ENCODE results near the gene XXYLT1. TPM values are rescaled to one million over a fixed set of nuclear protein-coding genes. Genes with fewer than 3 reads are reported as not detected.

The XXYLT1 gene
- total and polyA plus RNA-seq, 10 of the 15 experiments (the other 5 are each of a cell fraction or from before 2014, with no cell fraction given): 1.2 to 14.2 (median 9.3) TPM

DNA sequence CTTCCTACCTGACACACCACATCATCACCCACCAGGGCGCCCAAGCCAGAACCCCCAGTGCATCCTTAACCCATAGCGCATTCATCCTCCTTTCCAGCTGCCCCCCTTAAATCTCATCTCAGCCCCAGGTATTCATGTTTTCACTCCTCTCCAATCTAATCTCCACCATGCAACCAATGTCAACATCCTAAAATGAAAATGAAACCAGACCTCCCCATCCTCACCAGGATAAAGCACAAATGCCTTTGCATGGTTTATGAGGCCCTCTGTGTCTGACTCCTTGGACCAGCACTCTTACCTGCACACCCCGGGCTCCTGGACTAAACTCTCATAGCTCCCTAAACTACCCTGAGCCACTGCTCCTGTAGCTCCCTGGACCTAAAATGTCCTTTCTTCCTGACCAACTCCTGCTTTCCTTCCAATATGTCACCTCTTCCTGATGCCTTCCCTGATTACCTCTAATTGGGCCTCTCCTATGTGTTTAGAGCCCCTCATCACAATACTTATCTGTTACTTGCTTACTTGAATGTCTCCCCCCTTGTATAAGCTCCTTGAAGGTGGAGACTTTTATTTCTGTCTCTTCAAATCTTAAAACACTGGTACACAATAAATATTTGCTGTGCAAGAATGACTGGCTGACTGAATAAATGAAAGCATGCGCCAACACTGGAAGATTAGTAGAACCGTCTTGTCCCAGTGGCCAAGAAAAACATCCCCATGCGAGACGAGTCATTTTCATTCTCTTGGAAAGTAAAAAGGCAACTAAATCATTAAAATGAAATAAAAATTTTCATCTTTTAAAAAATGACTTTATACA lies 142.5 kb downstream of the XXYLT1 start:
- peak; percentile 23 for ATAC-seq
- in situ Hi-C loops (cut with MboI) (loop anchor here (10.0 to 25.0 kb wide), 3 partner anchors 409 to 1309 kb away; partner anchors contain the start of genes FAM43A, PPP1R2 and UBXN7), intact Hi-C loops (cut with micrococcal nuclease; ENCODE audit: unreplicated experiment) (loop anchor here (1.0 kb wide), 5 partner anchors 19 to 131 kb away; no protein-coding TSS in a partner anchor)
- no TSS peak for BruUV-seq (replicated peaks)
- ChIA-PET CTCF (interaction anchor here (0.6 to 4.1 kb wide), 18 partner anchors 9 to 945 kb away, joined by 3 to 44 read pairs (median 5); no protein-coding TSS in a partner anchor), RAD21 (ENCODE audit: unreplicated experiment) (interaction anchor here (0.7 to 5.2 kb wide), 15 partner anchors 9 to 456 kb away, joined by 3 to 111 read pairs (median 8); partner anchors contain the start of gene LSG1), SMC1A (ENCODE audit: uncharacterized antibody, unreplicated experiment) (interaction anchor here (0.8 to 11.1 kb wide), 16 partner anchors 16 to 457 kb away, joined by 3 to 178 read pairs (median 6); partner anchors contain the start of gene LSG1), POLR2A (interaction anchor here (0.6 to 8.7 kb wide), 11 partner anchors 9 to 413 kb away, joined by 3 to 136 read pairs (median 9); no protein-coding TSS in a partner anchor)
- Histone ChIP-seq H4K20me1 (ENCODE audit: control insufficient read depth, insufficient read depth) (no peaks in the 10 kb centered on the region), H3K9ac (ENCODE audit: control insufficient read depth, insufficient read depth, low read length) (peak overlapping the region; percentile 78), H3K27me3 (replicated peaks in 1 of 2; ENCODE audit: control insufficient read depth in 2 of 2, insufficient read depth in 2 of 2, low read length in 1 of 2) (no peaks in the 10 kb centered on the region), H3K4me3 (peak overlapping the region; percentile 39; the same call in 1 of the 2 replicates), H3K4me1 (ENCODE audit: control insufficient read depth, insufficient read depth, low read length) (peaks cover 60% of the 10 kb centered on the region), H2AFZ (ENCODE audit: control insufficient read depth, low read depth, low read length) (peak overlapping the region; percentile 26; the same call in 1 of the 2 replicates), H3K36me3 (ENCODE audit: control insufficient read depth in 2 of 2, insufficient read depth in 2 of 2, low read length in 1 of 2) (no peaks in the 10 kb centered on the region), H3K4me2 (ENCODE audit: control insufficient read depth, insufficient read depth) (peak overlapping the region; percentile 88), H3K9me3 (replicated peaks; ENCODE audit: control insufficient read depth, insufficient read depth, low read length) (no peaks in the 10 kb centered on the region), H3K27ac (ENCODE audit: control insufficient read depth, insufficient read depth) (peak overlapping the region; percentile 91), H3K79me2 (ENCODE audit: control insufficient read depth, insufficient read depth, low read length) (peaks cover 14% of the 10 kb centered on the region)
- TF ChIP-seq RB1 (IDR thresholded peaks at IDR 0.05; ENCODE audit: borderline replicate concordance) (no peak), CHD1 (IDR thresholded peaks at IDR 0.05; ENCODE audit: low read depth, low read length) (0 out of 2 replicates have a peak, but pooled peaks have one; percentile 12), FOXK2 (IDR thresholded peaks at IDR 0.05) (peak; percentile 63; the same call in 1 of the 2 replicates), STAT3 (IDR thresholded peaks at IDR 0.05; ENCODE audit: low read depth, low read length) (no peak), PAX5 (IDR thresholded peaks at IDR 0.05; ENCODE audit: borderline replicate concordance, low read depth, low read length) (no peak), HDGF (IDR thresholded peaks at IDR 0.05) (peak; percentile 89; the same call in 1 of the 2 replicates), MXI1 (IDR thresholded peaks at IDR 0.05; ENCODE audit: low read depth, low read length) (no peak; the same call in 1 of the 2 replicates), MTA2 (IDR thresholded peaks at IDR 0.05; ENCODE audit: low read depth) (0 out of 2 replicates have a peak, but pooled peaks have one; percentile 4), HDAC6 (IDR thresholded peaks at IDR 0.05; ENCODE audit: unreplicated experiment) (no peak), YY1 (IDR thresholded peaks at IDR 0.05; ENCODE audit: low read depth, low read length) (peak; percentile 51; the same call in 1 of the 2 replicates), RAD21 (IDR thresholded peaks at IDR 0.05; ENCODE audit: insufficient read depth, low read depth, low read length) (0 out of 2 replicates have a peak, but pooled peaks have one; percentile 9), CBX5 (IDR thresholded peaks at IDR 0.05; ENCODE audit: low read depth) (no peak), SMAD5 (IDR thresholded peaks at IDR 0.05; ENCODE audit: low read depth) (0 out of 2 replicates have a peak, but pooled peaks have one; percentile 36)
- TF ChIP-seq, protein P1, sequence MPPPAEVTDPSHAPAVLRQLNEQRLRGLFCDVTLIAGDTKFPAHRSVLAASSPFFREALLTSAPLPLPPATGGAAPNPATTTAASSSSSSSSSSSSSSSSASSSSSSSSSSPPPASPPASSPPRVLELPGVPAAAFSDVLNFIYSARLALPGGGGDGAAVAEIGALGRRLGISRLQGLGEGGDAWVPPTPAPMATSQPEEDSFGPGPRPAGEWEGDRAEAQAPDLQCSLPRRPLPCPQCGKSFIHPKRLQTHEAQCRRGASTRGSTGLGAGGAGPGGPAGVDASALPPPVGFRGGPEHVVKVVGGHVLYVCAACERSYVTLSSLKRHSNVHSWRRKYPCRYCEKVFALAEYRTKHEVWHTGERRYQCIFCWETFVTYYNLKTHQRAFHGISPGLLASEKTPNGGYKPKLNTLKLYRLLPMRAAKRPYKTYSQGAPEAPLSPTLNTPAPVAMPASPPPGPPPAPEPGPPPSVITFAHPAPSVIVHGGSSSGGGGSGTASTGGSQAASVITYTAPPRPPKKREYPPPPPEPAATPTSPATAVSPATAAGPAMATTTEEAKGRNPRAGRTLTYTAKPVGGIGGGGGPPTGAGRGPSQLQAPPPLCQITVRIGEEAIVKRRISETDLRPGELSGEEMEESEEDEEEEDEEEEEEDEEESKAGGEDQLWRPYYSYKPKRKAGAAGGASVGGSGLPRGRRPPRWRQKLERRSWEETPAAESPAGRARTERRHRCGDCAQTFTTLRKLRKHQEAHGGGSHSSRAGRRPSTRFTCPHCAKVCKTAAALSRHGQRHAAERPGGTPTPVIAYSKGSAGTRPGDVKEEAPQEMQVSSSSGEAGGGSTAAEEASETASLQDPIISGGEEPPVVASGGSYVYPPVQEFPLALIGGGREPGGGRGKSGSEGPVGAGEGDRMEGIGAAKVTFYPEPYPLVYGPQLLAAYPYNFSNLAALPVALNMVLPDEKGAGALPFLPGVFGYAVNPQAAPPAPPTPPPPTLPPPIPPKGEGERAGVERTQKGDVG (CRISPR knock-in tag; IDR thresholded peaks at IDR 0.05): peak; percentile 8; the same call in 1 of the 2 replicates
- 27% methylated on average over 7 of the region's 7 CpGs for WGBS (ENCODE audit: insufficient coverage, insufficient replicate concordance, low lambda C conversion rate, missing lambda C conversion rate)
- no peak for FAIRE-seq
- no peak for DNase-seq (ENCODE audit: low read depth, low spot score)
